GM23248 (cell line): Measurements from ENCODE around the gene TEX26. TPM values are rescaled to one million over a fixed set of nuclear protein-coding genes. Genes with fewer than 3 reads are reported as not detected.

Experiments
- DNase-seq: peaks from one replicate; pipeline ENCODE4 v3.0.0-alpha.2; 2015
- H2AFZ ChIP-seq: fragments of 200-600 bp; sonication (generic); 2 replicates; pipeline ENCODE4 v1.6.1; 2016; ENCODE audit warnings: antibody characterized with exemption
- H3F3A ChIP-seq: fragments of 200-600 bp; sonication (generic); 2 replicates; pipeline ENCODE4 v1.6.1; 2016; ENCODE audit warnings: mild to moderate bottlenecking, antibody characterized with exemption, mixed run types; ENCODE audit not compliant: insufficient read depth
- H3K27ac ChIP-seq: fragments of 200-600 bp; sonication (generic); 2 replicates; pipeline ENCODE4 v1.5.1; 2016; ENCODE audit warnings: mild to moderate bottlenecking
- H3K27me3 ChIP-seq: fragments of 200-600 bp; sonication (generic); replicated peaks from 2 replicates; pipeline ENCODE4 v1.6.1; 2016; ENCODE audit warnings: mild to moderate bottlenecking; ENCODE audit not compliant: insufficient read depth
- H3K36me3 ChIP-seq: fragments of 200-600 bp; sonication (generic); 2 replicates; pipeline ENCODE4 v1.6.1; 2016; ENCODE audit warnings: low read depth, mild to moderate bottlenecking
- H3K4me1 ChIP-seq: fragments of 200-600 bp; sonication (generic); 2 replicates; pipeline ENCODE4 v1.6.1; 2016; ENCODE audit warnings: mild to moderate bottlenecking; ENCODE audit not compliant: insufficient read depth
- H3K4me2 ChIP-seq: fragments of 200-600 bp; sonication (generic); one replicate; pipeline ENCODE4 v1.6.1; 2016; ENCODE audit warnings: mild to moderate bottlenecking; ENCODE audit not compliant: unreplicated experiment
- H3K4me3 ChIP-seq: fragments of 200-600 bp; sonication (generic); 2 replicates; pipeline ENCODE4 v1.5.1; 2016; ENCODE audit warnings: mild to moderate bottlenecking
- H3K79me2 ChIP-seq: fragments of 200-600 bp; sonication (generic); 2 replicates; pipeline ENCODE4 v1.6.1; 2016; ENCODE audit warnings: mild to moderate bottlenecking; ENCODE audit not compliant: insufficient read depth
- H3K9ac ChIP-seq: fragments of 200-600 bp; sonication (generic); 2 replicates; pipeline ENCODE4 v1.6.1; 2016; ENCODE audit warnings: mild to moderate bottlenecking
- H3K9me2 ChIP-seq: fragments of 200-600 bp; sonication (generic); 2 replicates; pipeline ENCODE4 v1.6.1; 2016; ENCODE audit warnings: mixed run types, mild to moderate bottlenecking, moderate library complexity; ENCODE audit not compliant: insufficient read depth
- H3K9me3 ChIP-seq: fragments of 200-600 bp; sonication (generic); one replicate; pipeline ENCODE4 v1.6.1; 2017; ENCODE audit warnings: low read depth
- H4K20me1 ChIP-seq: fragments of 200-600 bp; sonication (generic); 2 replicates; pipeline ENCODE4 v1.6.0; 2016; ENCODE audit not compliant: insufficient read depth
- EZH2 ChIP-seq: fragments of 200-600 bp; sonication (generic); IDR thresholded peaks from 2 replicates; pipeline ENCODE4 v1.6.1; 2018; ENCODE audit warnings: antibody characterized with exemption, mild to moderate bottlenecking; ENCODE audit not compliant: insufficient read depth, poor library complexity, severe bottlenecking
- EZH2phosphoT487 ChIP-seq: fragments of 200-600 bp; sonication (generic); IDR thresholded peaks from 2 replicates; pipeline ENCODE4 v1.6.1; 2018; ENCODE audit warnings: antibody characterized with exemption, moderate library complexity, mild to moderate bottlenecking, low read depth; ENCODE audit not compliant: insufficient read depth
- WGBS, 2 experiments: methylation state at CpG; one replicate each; pipeline ENCODE4 v1.1.6; 2015 to 2017; ENCODE audit warnings: low lambda C conversion rate in 2 of 2, low coverage in 1 of 2; ENCODE audit errors: missing lambda C conversion rate in 2 of 2; 5-methylcytosine and 5-hydroxymethylcytosine counted together
- in situ Hi-C: fragments of 300-500 bp; cut with MboI; formaldehyde crosslinking; loops from 2 replicates; pipeline ENCODE4 v1.15.0; 2020
- polyA plus RNA-seq: library from polyadenylated mRNA; unstranded; fragments of >200 nt; fragmentation: Nextera tagmentation; extraction: Ambion mirVana; gene quantifications from 2 replicates; pipeline ENCODE4 v1.2.1, GENCODE V29; 2016
- total RNA-seq: library from RNA; depleted of rRNA; stranded (reverse); fragments of >200 nt; shearing (Covaris generic); gene quantifications from 2 replicates; pipeline ENCODE4 v1.2.3, GENCODE V29; 2014

The TEX26 gene
- total and polyA plus RNA-seq, 2 experiments from 2014 or later: 0.22 TPM; not detected in 1

DNA sequence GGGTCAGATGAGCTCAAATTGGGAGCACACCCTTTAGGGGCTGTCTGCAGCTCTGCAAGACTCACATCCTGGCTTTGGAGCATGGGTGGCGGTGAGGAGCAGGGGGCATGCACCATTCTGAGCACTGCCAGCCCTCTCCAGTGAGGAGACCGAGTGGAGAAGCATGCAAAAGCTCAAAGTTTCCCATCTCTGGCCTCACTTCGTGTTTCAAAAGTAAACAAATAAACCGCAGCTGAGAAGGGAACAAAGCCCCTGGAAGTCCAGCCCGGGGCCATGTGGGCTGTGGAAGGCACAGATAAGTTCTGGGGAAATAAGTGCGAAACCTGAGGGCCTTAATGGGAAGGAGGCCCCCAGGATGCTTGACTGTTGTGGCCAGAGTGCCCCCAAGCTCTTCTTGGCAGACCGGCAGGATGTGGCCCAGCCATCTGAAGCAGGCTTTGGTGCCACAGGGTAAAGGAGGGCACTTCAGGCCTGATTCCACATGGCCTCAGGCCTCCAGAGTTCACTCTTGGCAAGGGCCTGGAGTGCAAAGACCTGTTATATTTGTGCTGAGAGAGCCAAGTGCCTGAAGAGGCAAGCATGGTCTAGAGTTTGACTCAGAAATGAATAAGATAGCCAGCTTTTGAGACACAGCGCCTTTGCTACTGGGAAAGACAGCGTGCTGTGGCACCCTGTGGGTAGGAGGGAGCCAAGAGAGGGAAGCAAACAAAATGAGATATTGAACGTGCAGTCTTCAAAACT lies 25.2 kb upstream of the TEX26 start:
- no peak for TF ChIP-seq EZH2phosphoT487
- TF ChIP-seq EZH2: no peak
- Histone ChIP-seq H3K4me1 (peaks cover 42% of the 10 kb centered on the region), H3K36me3 (no peaks in the 10 kb centered on the region), H3K4me2 (peak overlapping the region; percentile 97), H3K27me3 (no peaks in the 10 kb centered on the region), H3K4me3 (peak overlapping the region; percentile 85), H3K9me3 (no peaks in the 10 kb centered on the region), H4K20me1 (no peaks in the 10 kb centered on the region), H3K9me2 (no peaks in the 10 kb centered on the region), H3K27ac (peak overlapping the region; percentile 92), H3K9ac (peak overlapping the region; percentile 96), H3K79me2 (peaks cover 57% of the 10 kb centered on the region), H3F3A (peaks cover 68% of the 10 kb centered on the region), H2AFZ (no peak overlapping the region)
- in situ Hi-C loops: no loop called here
- DNase-seq: peak; percentile 75
- WGBS, 2 experiments: 1 to 3% methylated on average over 10 of the region's 10 CpGs

DNA sequence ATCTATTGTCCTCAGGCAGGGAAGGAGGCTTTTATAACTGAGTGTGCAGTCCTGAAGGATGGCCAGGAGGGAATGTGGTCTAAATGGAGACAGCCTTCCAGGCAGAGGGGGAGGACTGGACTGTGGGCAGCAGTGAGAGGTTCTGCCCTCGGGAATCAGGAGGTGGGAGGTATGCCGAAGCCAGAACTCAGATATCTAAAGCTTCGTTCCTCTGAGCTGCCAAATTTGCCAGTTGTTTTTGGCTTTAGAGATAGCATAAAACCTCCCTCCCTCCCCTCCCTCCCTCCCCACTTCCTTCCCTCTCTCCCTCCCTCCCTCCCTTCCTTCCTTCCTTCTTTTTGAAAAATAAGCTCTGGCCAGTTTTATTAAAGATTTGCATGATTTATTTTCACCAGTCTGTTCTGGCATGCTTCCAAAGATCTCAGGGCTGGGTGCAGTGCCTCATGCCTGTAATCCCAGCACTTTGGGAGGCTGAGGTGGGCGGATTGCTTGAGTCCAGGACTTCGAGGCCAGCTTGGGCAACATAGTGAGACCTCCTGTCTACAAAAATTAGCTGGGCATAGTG lies 24.0 kb upstream of the TEX26 start:
- DNase-seq: peak; percentile 79
- TF ChIP-seq EZH2phosphoT487 (no peak), EZH2 (no peak)
- Histone ChIP-seq H3K27me3 (no peaks in the 10 kb centered on the region), H3F3A (peaks cover 80% of the 10 kb centered on the region), H3K4me1 (peaks cover 42% of the 10 kb centered on the region), H3K9me3 (no peaks in the 10 kb centered on the region), H3K9ac (peak overlapping the region; percentile 96), H3K9me2 (no peaks in the 10 kb centered on the region), H3K79me2 (peaks cover 69% of the 10 kb centered on the region), H3K4me2 (peak overlapping the region; percentile 97), H4K20me1 (no peaks in the 10 kb centered on the region; the same call in 1 of the 2 replicates), H2AFZ (no peak overlapping the region), H3K36me3 (no peaks in the 10 kb centered on the region), H3K27ac (peak overlapping the region; percentile 92), H3K4me3 (peak overlapping the region; percentile 85)
- in situ Hi-C loops: no loop called here
- WGBS, 2 experiments: 13 to 14% methylated on average over 5 of the region's 5 CpGs

- Histone ChIP-seq H3K9me3 (no peaks in the 10 kb centered on the region), H3K4me2 (peak overlapping the region; percentile 65), H3K27ac (0 out of 2 replicates have a peak overlapping the region, but pooled peaks have one; percentile 10), H3K79me2 (peaks cover 91% of the 10 kb centered on the region), H3K9ac (0 out of 2 replicates have a peak overlapping the region, but pooled peaks have one; percentile 96), H3F3A (peaks cover 84% of the 10 kb centered on the region), H3K9me2 (no peaks in the 10 kb centered on the region), H3K27me3 (no peaks in the 10 kb centered on the region), H3K36me3 (no peaks in the 10 kb centered on the region), H3K4me1 (peaks cover 33% of the 10 kb centered on the region), H3K4me3 (0 out of 2 replicates have a peak overlapping the region, but pooled peaks have one; percentile 85), H2AFZ (no peak overlapping the region), H4K20me1 (no peaks in the 10 kb centered on the region; the same call in 1 of the 2 replicates)
- in situ Hi-C loops: no loop called here
- TF ChIP-seq EZH2 (no peak), EZH2phosphoT487 (no peak)
- WGBS, 2 experiments: 92 to 98% methylated on average over 3 of the region's 3 CpGs
- DNase-seq: no peak
These were observed 21.8 kb upstream of the TEX26 start for GRCh38 chr13:30910676-30911075.

DNA sequence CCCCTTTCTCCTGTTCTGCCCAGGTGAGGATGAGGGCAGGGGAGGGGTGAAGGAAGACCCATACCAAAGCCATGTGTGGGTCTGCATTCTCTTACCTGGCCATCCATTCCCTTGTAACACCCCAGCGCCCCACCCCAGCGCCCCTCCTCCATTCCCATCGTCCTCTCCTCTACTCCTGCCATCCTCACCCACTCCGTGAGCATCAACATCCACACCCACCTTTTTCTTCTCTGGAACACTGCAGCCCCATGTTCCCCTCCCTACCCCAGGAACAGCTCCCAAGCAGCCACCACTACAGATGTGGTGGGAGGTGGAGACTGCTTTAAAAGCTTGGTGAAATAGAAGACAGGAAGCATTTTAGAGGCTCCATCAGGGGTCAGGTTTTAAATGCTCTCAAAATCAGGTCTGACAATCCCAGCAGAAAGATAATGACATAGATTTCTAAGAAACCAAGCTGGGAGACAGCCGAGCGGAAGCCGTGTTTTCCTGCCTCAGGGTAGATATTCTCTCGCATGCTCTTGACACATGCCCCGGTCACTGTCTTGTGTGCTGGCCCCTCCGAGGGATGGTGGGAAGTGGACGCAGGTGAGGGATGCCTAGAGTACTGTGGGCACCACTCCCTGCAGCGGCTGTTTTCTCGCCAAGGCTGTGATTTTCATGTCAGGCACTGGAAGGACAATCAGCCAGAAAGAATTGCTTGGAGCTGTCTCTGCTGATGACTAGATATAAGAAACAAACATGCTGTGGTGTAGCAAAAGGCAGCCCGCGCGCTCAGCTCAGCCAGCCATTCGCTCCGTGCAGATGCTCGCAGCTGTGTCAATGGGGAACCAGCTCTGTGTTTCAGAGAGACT lies 16.5 kb upstream of the TEX26 start:
- H3K9me2 ChIP-seq: no peaks in the 10 kb centered on the region
- peaks cover 95% of the 10 kb centered on the region for H3F3A ChIP-seq
- no peak overlapping the region for H3K9ac ChIP-seq
- peaks cover 40% of the 10 kb centered on the region for H3K36me3 ChIP-seq
- no peak overlapping the region for H2AFZ ChIP-seq
- no peaks in the 10 kb centered on the region for H3K27me3 ChIP-seq
- no peaks in the 10 kb centered on the region for H3K9me3 ChIP-seq
- no peak overlapping the region for H3K27ac ChIP-seq
- no peak overlapping the region for H3K4me2 ChIP-seq
- in situ Hi-C loops: no loop called here
- whole genome bisulfite sequencing, 2 experiments: 88 to 89% methylated on average over 19 of the region's 19 CpGs
- no peak overlapping the region for H3K4me3 ChIP-seq
- H3K79me2 ChIP-seq: peaks cover 74% of the 10 kb centered on the region
- H4K20me1 ChIP-seq: no peaks in the 10 kb centered on the region; the same call in 1 of the 2 replicates
- peaks cover 14% of the 10 kb centered on the region for H3K4me1 ChIP-seq
- DNase-seq: no peak
- TF ChIP-seq EZH2 (no peak), EZH2phosphoT487 (no peak)
